ENCODE measurements around the gene TSEN15.

Gene TSEN15

DNA sequence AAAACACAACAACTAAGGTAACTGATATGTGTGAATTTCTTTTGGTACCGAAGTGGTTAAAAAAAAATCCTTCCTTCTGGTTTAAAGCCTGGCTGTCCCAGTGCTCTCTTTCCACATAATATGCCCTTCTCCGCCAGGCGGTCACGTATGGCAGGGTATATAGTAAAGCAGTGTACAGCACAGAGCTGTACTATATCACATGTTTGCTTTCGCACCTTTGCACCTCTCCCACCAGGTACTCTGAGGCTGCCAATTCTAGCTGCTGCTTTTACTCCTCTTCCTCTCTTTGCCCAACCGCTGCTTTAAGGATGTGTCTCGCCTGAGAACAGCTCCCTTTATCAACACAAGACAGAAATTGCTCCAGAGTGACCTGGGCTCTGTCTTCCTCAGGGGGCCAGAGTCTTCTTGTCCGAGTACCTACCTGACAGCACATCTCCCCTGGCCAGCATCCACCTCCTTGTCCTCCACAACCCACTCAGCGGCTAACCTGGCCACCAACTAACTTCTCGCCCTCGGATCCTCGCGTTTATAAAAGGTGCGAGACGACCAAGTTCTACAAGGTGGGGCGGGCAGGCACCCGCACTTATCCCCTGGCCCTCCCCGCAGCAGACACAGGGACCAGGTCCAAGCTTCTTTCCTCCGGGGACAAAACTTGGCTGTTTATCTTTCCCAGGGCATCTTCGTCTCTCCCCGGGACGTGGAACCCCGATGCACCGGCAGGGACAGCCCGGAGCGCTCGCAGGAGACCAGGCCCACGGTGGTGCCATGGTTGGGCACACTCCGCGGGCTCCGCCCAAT is 15.6 kb upstream of the TSEN15 start:
- no peak overlapping the region for H3K4me3 ChIP-seq (ENCODE audit: insufficient read depth, low read length, poor library complexity, severe bottlenecking)
- H4K20me1 ChIP-seq (ENCODE audit: low read depth, low read length) = no peaks in the 10 kb centered on the region
- no peak overlapping the region for H3K9ac ChIP-seq (ENCODE audit: low read length)
- no peak overlapping the region for H2AFZ ChIP-seq (ENCODE audit: low read depth, low read length, severe bottlenecking)
- H3K36me3 ChIP-seq (ENCODE audit: low read length) = no peaks in the 10 kb centered on the region
- no peaks in the 10 kb centered on the region for H3K9me3 ChIP-seq (ENCODE audit: insufficient read depth, low read length)
- H3K4me2 ChIP-seq (ENCODE audit: low read depth, low read length, poor library complexity, severe bottlenecking) = no peak overlapping the region
- H3K9me2 ChIP-seq (replicated peaks; ENCODE audit: insufficient read depth, low read length) = no peaks in the 10 kb centered on the region
- no peaks in the 10 kb centered on the region for H3F3A ChIP-seq (ENCODE audit: insufficient read depth)
- no peaks in the 10 kb centered on the region for H3K79me2 ChIP-seq (ENCODE audit: insufficient read depth, low read length)
- TF ChIP-seq, protein P1, sequence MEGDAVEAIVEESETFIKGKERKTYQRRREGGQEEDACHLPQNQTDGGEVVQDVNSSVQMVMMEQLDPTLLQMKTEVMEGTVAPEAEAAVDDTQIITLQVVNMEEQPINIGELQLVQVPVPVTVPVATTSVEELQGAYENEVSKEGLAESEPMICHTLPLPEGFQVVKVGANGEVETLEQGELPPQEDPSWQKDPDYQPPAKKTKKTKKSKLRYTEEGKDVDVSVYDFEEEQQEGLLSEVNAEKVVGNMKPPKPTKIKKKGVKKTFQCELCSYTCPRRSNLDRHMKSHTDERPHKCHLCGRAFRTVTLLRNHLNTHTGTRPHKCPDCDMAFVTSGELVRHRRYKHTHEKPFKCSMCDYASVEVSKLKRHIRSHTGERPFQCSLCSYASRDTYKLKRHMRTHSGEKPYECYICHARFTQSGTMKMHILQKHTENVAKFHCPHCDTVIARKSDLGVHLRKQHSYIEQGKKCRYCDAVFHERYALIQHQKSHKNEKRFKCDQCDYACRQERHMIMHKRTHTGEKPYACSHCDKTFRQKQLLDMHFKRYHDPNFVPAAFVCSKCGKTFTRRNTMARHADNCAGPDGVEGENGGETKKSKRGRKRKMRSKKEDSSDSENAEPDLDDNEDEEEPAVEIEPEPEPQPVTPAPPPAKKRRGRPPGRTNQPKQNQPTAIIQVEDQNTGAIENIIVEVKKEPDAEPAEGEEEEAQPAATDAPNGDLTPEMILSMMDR (IDR thresholded peaks at IDR 0.05; ENCODE audit: insufficient read depth, low read length, poor library complexity, severe bottlenecking) = no peak
- TF ChIP-seq EZH2phosphoT487 (conservative IDR thresholded peaks at IDR 0.05; ENCODE audit: low read length) = no peak
- H3K27ac ChIP-seq (ENCODE audit: low read depth, low read length) = no peak overlapping the region
- H3K27me3 ChIP-seq (ENCODE audit: low read length) = no peaks in the 10 kb centered on the region

DNA sequence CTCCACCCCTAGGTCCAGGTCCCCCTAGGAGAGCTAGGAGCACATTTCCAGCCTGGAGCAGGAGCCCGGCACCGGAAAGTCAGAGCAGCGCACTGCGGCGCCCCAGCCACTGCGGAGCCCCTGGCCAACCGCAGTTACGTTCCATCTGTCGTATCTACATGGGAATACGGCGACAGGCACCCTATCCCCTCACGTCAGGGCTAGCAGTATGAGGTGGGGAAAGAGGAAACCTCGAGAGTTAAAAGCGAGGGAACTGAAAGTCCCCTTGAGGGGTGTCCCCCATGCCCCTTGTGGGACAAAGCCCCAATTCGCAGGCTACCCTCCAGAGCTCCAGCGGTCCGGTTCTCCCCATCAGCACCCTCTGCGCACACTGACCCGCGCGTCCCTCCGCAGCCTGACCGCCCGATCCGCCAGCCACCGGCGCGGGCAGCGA is 15.0 kb upstream of the TSEN15 start:
- no peaks in the 10 kb centered on the region for H3K9me2 ChIP-seq (replicated peaks; ENCODE audit: insufficient read depth, low read length)
- no peak for TF ChIP-seq EZH2phosphoT487 (conservative IDR thresholded peaks at IDR 0.05; ENCODE audit: low read length)
- TF ChIP-seq, protein P1 (IDR thresholded peaks at IDR 0.05; ENCODE audit: insufficient read depth, low read length, poor library complexity, severe bottlenecking) = no peak
- no peaks in the 10 kb centered on the region for H3K9me3 ChIP-seq (ENCODE audit: insufficient read depth, low read length)
- no peaks in the 10 kb centered on the region for H3K27me3 ChIP-seq (ENCODE audit: low read length)
- no peaks in the 10 kb centered on the region for H3K79me2 ChIP-seq (ENCODE audit: insufficient read depth, low read length)
- no peak overlapping the region for H3K4me3 ChIP-seq (ENCODE audit: insufficient read depth, low read length, poor library complexity, severe bottlenecking)
- H3K4me2 ChIP-seq (ENCODE audit: low read depth, low read length, poor library complexity, severe bottlenecking) = no peak overlapping the region
- no peak overlapping the region for H3K9ac ChIP-seq (ENCODE audit: low read length)
- no peaks in the 10 kb centered on the region for H3F3A ChIP-seq (ENCODE audit: insufficient read depth)
- H3K27ac ChIP-seq (ENCODE audit: low read depth, low read length) = no peak overlapping the region
- no peaks in the 10 kb centered on the region for H4K20me1 ChIP-seq (ENCODE audit: low read depth, low read length)
- H2AFZ ChIP-seq (ENCODE audit: low read depth, low read length, severe bottlenecking) = no peak overlapping the region
- no peaks in the 10 kb centered on the region for H3K36me3 ChIP-seq (ENCODE audit: low read length)

DNA sequence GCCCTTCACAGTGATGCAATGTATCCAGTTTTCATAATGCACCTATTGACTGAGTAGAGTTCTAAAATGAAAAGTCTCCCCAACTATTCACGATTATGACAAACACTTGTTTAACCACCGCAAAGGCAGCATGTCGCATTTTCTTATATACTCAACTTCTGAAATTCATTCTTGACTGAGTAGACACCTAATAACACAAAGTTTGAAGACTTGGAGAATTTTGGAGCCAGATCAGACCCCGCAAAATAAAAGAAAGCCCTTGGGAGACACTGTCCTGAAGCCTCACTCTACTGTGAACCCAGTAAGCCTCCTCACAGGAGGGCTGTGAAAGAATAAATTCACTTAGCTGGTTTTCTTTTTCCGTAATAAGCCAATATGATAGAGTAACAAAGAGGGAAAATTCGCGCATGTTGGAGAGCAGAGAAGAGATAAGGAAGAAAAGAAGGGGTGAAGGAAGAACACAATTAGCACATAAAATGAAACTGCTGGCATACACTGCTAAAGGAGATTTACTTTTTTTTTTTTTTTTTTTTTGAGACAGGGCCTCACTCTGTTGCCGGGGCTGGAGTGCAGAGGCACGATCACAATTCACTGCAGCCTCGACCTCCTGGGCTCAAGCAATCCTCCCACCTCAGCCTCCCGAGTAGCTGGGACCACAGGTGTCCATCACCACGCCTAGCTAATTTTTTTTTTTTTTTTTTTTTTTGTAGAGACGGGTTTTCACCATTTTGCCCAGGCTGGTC is 13.5 kb upstream of the TSEN15 start:
- no peak overlapping the region for H2AFZ ChIP-seq (ENCODE audit: low read depth, low read length, severe bottlenecking)
- H3K27ac ChIP-seq (ENCODE audit: low read depth, low read length) = no peak overlapping the region
- TF ChIP-seq, protein P1 (IDR thresholded peaks at IDR 0.05; ENCODE audit: insufficient read depth, low read length, poor library complexity, severe bottlenecking) = no peak
- no peak for TF ChIP-seq EZH2phosphoT487 (conservative IDR thresholded peaks at IDR 0.05; ENCODE audit: low read length)
- H3K9ac ChIP-seq (ENCODE audit: low read length) = no peak overlapping the region
- H3K27me3 ChIP-seq (ENCODE audit: low read length) = no peaks in the 10 kb centered on the region
- no peaks in the 10 kb centered on the region for H3K9me3 ChIP-seq (ENCODE audit: insufficient read depth, low read length)
- H3K79me2 ChIP-seq (ENCODE audit: insufficient read depth, low read length) = no peaks in the 10 kb centered on the region
- H3F3A ChIP-seq (ENCODE audit: insufficient read depth) = no peaks in the 10 kb centered on the region
- H3K4me3 ChIP-seq (ENCODE audit: insufficient read depth, low read length, poor library complexity, severe bottlenecking) = no peak overlapping the region
- no peaks in the 10 kb centered on the region for H3K9me2 ChIP-seq (replicated peaks; ENCODE audit: insufficient read depth, low read length)
- no peak overlapping the region for H3K4me2 ChIP-seq (ENCODE audit: low read depth, low read length, poor library complexity, severe bottlenecking)
- H4K20me1 ChIP-seq (ENCODE audit: low read depth, low read length) = no peaks in the 10 kb centered on the region
- H3K36me3 ChIP-seq (ENCODE audit: low read length) = no peaks in the 10 kb centered on the region

Measured in SU-DHL-6 (cell line).